HepG2 (cell line): ENCODE data around the gene USP28.

Experiments
- CAMTA2 ChIP-seq: sonication (generic); formaldehyde crosslinking; IDR thresholded peaks from 2 replicates; pipeline ENCODE4 v1.4.0; 2020; ENCODE audit warnings: mild to moderate bottlenecking, missing genetic modification reagents, borderline replicate concordance
- EZH2 ChIP-seq: conservative IDR thresholded peaks from 2 replicates; pipeline ENCODE4 v1.6.1; 2012; ENCODE audit warnings: mild to moderate bottlenecking, low read depth, low read length, moderate library complexity
- NFE2L2 ChIP-seq: fragments of 150-350 bp; IDR thresholded peaks from 2 replicates; pipeline ENCODE4 v1.6.1; 2014; ENCODE audit warnings: low read length
- TCF12 ChIP-seq, 2 experiments: fragments of 450-650 bp in 1 of 2; sonication (generic) in 1 of 2; formaldehyde crosslinking in 1 of 2; IDR thresholded peaks; 2 replicates each; pipeline versions ENCODE4 v1.6.1 to v1.8.0; 2017 to 2022; ENCODE audit warnings: antibody characterized with exemption in 1 of 2, mild to moderate bottlenecking in 1 of 2, missing genetic modification reagents in 1 of 2, moderate library complexity in 1 of 2
- ZNF318 ChIP-seq: sonication (generic); formaldehyde crosslinking; IDR thresholded peaks from 2 replicates; pipeline ENCODE4 v1.4.0; 2020; ENCODE audit warnings: mild to moderate bottlenecking, missing genetic modification reagents

- TF ChIP-seq CAMTA2 (no peak), TCF12 (IDR thresholded peaks at IDR 0.05) (no peak), TCF12 (CRISPR knock-in tag; IDR thresholded peaks at IDR 0.05) (no peak), ZNF318 (no peak), EZH2 (no peak), NFE2L2 (no peak)
Measured at GRCh38 chr11:113859665-113860064, 15.7 kb downstream of the USP28 start.
